ES-I3 (cell line): ENCODE results near the gene IP6K3.

Experiments
- H3K36me3 ChIP-seq: 2 replicates; pipeline ENCODE4 v1.6.1; 2013; ENCODE audit warnings: mild to moderate bottlenecking, low read length, control low read depth, moderate library complexity; ENCODE audit not compliant: insufficient read depth
- H3K4me1 ChIP-seq: 2 replicates; pipeline ENCODE4 v1.6.1; 2013; ENCODE audit warnings: mild to moderate bottlenecking, control low read depth, low read length; ENCODE audit not compliant: insufficient read depth
- H3K9ac ChIP-seq: 2 replicates; pipeline ENCODE4 v1.6.1; 2013; ENCODE audit warnings: low read depth, mild to moderate bottlenecking, low read length, moderate library complexity
- H3K9me3 ChIP-seq: 2 replicates; pipeline ENCODE4 v1.6.1; 2013; ENCODE audit warnings: mild to moderate bottlenecking, low read length, moderate library complexity; ENCODE audit not compliant: control insufficient read depth, insufficient read depth

Gene IP6K3

DNA sequence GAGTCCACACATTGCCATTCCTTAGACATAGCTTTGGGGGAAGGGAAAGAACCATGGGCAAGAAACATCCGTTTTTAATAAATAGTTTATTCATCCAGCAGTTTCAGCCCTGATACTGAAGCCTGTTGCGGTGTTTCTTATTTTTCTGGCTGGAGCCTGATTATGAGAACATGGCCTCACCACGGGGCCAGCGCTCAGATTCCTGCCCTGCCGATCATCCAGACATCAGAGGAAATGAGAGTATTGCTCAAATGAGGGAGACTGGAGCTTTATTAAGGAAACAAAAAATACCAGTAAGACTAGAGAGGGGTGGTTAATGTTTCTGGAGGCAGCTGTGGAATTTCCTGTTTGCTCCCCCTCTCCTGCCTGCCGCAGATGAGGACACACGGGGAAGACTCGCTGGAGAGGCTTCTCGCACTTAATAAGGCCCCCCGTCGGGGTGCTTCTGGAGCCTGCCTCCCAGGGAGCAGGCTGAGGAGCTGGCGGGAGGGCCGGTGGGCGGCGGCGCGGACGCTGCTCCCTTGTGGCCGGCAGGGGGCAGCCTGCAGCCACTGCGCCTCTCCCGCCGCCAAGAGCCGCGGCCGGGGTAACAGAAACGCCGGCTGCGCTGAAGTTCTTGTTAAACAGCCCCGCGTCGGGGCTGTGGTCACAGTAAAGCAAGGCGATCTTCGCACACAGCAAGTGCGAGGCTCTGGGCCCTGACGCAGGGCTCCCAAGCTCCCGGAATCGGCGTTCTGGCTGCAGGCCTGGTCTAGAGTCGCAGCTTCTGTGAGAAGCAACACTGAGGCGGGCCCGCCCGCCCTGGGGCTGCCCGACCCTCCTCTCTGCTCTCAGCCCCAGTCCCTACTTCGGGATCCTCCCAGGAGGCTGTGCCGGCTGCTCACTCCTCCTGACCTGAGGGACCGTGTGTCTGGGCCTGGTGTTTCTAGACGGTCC is 24.7 kb upstream of the IP6K3 start:
- Histone ChIP-seq H3K4me1 (peaks cover 32% of the 10 kb centered on the region), H3K9ac (no peak overlapping the region), H3K9me3 (no peaks in the 10 kb centered on the region), H3K36me3 (peaks cover 25% of the 10 kb centered on the region)

DNA sequence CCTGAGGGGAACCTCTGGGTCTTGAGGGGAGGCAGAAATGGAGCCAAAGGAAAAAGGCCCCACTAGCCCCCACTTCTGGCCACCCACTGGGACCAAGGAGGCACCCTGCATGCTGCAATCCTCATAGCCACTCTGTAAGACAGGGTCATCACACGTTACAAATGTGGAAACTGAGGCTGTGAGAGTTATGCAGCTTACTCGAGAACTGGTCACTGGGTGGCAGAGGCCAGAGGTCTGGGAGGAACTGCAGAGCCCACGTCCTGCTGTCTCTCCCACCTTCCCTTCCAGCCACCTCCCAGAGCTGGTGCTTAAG is 24.1 kb upstream of the IP6K3 start:
- Histone ChIP-seq H3K36me3 (peaks cover 19% of the 10 kb centered on the region), H3K9ac (no peak overlapping the region), H3K4me1 (peaks cover 32% of the 10 kb centered on the region), H3K9me3 (no peaks in the 10 kb centered on the region)

DNA sequence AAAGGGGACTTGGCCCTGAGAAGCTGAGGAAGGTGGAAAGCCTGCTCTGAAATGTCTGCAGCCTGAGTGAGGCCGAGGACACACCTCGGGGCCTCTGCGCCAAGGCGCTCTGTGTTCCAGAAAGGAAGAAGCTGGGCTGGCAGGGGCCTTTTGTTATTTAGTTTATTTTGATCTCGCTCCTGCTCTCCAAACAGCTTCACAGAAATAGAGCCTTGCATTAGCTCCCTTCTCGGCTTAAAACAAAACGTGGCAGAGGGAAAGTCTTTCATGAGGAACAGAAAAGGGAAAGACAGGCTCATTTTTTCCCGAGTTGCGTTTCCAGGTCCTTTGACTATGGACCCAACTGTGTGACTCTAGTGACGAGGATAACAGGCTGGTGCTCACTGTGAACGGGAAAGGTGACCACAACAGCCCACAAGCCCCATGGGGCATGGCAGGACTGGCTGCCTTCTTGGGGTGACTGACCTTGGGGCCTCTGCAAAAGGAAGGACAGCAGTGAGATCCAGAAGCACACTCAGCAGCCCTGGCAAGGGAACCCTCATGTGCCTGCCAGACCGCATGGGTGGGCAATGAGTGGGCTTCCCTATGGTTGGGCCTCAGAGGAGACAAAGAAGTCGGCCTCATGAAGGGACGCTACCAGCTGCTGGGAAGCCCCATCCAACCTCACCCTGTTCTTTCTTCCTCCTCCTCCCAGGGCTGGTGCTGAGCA is 23.6 kb upstream of the IP6K3 start:
- no peaks in the 10 kb centered on the region for H3K9me3 ChIP-seq
- H3K4me1 ChIP-seq, result peaks cover 32% of the 10 kb centered on the region

DNA sequence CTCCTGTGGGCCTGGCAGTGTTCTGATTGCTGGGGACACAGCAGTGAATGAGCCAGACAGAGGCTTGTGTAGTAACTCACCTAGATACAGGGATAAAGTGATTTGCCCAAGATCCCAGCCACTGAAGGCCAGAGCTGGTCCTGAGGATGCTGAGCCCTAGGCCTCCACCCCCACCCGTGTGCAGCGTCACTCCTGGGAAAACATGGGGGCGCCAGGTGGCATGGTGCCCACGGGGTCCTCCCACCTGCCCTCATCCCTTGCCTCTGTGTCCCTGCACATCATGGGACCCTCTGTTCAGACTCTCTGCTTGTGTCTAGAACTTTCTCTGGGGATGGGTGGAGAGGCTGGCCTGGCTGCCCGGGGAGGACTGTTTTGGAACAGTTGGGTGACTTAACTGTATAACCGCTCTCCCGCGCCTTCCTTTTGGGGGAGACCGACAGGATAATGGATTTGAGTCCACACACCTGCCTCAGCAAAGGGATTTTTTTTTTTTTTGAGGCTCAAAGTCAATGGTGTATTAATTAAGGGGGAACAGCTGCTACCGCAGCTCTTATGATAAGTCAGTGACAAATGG is 22.6 kb upstream of the IP6K3 start:
- Histone ChIP-seq H3K9ac (no peak overlapping the region), H3K4me1 (peaks cover 32% of the 10 kb centered on the region), H3K36me3 (peaks cover 13% of the 10 kb centered on the region; the same call in 1 of the 2 replicates), H3K9me3 (no peaks in the 10 kb centered on the region)

More for the DNA sequence above, 23.6 kb upstream of the IP6K3 start:
- Histone ChIP-seq H3K9ac (no peak overlapping the region; the same call in 1 of the 2 replicates), H3K36me3 (peaks cover 18% of the 10 kb centered on the region)

DNA sequence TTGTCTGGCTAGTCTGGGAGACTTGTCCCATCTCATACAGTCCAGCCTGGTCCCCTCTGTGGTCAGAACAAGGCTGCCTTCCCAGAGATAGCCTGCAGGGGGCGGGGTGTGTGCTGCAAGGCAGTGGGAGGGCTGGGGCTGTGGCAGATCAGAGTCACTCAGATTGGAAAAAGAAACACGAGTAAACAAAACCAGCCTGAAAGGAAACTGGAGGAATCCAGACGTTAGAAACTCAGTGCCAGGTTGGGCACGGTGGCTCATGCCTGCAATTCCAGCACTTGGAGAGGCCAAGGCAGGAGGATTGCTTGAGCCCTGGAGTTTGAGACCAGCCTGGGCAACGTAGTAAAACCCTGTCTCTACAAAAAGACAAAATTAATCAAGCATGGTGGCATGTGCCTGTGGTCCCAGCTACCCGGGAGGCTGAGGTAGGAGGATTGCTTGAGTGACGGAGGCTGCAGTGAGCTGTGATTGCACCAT is 22.0 kb upstream of the IP6K3 start:
- Histone ChIP-seq H3K9ac (no peak overlapping the region), H3K36me3 (peaks cover 13% of the 10 kb centered on the region; the same call in 1 of the 2 replicates), H3K4me1 (peaks cover 32% of the 10 kb centered on the region), H3K9me3 (no peaks in the 10 kb centered on the region)

DNA sequence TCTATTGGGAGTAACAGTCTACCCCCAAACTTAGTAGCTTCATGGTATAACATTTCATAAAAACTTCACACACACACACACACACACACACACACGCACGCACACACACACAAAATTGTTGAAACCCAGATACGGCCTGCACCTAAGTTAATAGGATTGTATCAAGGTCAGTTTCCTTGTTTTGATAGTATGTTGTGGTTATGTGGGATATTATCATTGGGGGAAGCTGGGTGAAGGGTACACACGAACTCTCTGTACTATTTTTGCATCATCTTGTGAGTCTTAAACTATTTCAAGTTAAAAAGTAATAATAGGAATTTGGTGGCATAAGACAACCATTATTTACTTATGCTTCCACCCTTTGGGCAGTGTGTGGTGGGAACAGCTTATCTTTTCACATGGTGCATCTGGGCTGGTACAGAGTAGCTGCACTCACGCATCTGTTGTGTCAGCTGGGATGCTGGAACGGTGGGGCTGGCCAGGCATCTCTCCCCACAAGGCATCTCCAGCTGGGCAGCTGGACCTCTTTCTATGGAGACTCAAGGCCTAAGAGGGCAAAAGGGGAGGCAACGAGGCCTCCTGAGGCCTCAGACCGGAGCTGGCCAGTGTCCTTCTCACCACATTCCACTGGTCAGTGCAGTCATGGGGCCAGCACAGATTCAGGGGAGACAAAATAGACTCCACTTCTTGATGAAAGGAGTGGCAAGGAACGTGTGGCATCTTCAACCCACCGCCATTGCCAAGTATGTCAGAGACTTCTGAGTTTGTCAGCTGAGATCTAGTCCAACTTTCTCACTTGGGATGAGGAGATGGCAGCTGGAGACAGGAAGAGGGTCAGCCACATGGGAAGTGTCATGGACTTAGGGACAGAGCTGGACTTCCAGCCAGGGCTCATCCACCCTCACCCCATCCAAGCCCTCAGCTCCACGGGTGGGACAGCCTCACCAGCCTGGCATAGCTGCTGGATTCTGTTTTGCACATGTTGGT is 20.5 kb upstream of the IP6K3 start:
- Histone ChIP-seq H3K9me3 (no peaks in the 10 kb centered on the region), H3K4me1 (peaks cover 23% of the 10 kb centered on the region), H3K36me3 (0 out of 2 replicates have a peak, but pooled peaks cover 3% of the 10 kb centered on the region), H3K9ac (no peak overlapping the region)

DNA sequence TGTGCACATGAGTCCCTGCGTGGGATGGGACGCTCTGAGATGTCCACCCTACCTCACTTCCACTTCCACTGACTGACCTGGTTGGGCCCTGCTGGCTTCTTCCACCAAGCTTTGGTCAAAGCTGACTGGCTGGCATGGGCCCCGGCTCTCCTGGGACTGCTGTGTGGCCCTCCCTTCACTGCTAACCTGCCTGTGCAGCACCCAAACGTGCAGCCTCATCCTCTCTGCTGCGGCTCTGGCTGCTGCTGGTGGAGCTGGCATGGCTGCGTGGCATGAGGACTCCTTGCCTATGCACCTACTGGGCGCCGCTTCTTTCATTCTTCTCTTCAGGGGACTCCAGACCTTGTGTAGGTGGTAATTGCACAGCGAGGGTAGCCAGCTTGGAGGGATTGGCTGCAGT is 18.7 kb upstream of the IP6K3 start:
- Histone ChIP-seq H3K9ac (no peak overlapping the region), H3K4me1 (peaks cover 7% of the 10 kb centered on the region), H3K36me3 (no peaks in the 10 kb centered on the region), H3K9me3 (no peaks in the 10 kb centered on the region)

DNA sequence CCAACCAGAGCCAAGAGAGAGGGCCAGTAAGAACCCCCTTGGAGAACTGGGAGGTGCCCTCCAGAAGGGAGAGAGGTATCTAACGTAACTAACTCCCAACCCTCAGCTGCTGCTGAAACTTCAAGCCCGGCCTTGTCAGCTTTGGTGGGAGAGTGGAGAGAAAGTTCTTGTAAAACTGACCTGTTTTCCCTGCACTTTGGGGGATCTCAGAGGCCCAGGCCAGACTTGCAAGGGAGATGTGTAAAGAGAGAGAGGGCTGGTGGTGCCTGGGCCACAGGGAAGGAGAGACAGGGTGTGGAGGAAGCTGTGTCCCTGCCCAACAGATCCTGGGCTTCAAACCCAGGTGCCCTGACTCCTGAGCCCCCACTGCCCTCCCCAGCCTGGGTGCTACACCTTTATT is 17.3 kb upstream of the IP6K3 start:
- no peaks in the 10 kb centered on the region for H3K9me3 ChIP-seq

DNA sequence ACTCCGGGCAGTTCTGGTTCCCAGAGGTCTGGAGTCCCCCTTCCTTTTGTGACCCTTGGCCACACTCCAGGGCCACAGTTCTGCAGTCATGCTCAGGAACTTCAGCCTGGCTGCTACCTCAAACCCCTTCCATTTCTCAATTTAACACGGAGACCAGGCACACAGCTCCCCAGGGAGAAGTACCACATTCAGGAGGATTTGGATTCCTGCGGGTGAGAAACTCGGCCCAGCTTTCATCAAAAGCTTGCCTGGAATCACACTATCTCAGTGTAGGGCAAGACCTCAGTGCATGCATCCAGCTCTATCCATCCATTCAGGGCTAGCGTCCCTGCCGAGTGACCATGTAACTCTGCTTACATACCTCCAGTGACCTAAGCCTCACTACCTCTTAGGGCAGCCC is 16.8 kb upstream of the IP6K3 start:
- no peaks in the 10 kb centered on the region for H3K9me3 ChIP-seq
- no peak overlapping the region for H3K9ac ChIP-seq
- H3K4me1 ChIP-seq, result no peaks in the 10 kb centered on the region; the same call in 1 of the 2 replicates
- no peaks in the 10 kb centered on the region for H3K36me3 ChIP-seq

More for the DNA sequence above, 17.3 kb upstream of the IP6K3 start:
- Histone ChIP-seq H3K4me1 (no peaks in the 10 kb centered on the region; the same call in 1 of the 2 replicates), H3K9ac (no peak overlapping the region), H3K36me3 (no peaks in the 10 kb centered on the region)

DNA sequence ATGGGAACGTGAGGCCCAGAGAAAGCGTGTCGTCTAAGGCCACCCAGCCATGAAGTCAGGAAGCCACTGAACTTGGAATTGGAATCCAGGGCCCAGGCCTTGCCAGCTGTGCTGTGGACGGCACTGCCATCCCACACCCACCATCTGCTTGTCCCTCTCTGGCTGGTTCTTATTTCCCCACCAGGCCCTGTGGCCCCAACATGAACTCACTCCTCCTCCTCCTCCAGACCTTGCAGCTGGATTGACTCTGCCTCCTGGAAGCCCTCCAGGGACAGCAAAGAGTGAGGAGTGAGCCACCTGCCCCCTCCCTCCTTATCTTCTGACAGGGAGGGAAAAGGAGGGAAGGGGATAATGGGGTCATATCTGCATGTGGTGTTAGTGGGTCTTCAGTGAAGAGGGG is 16.0 kb upstream of the IP6K3 start:
- no peaks in the 10 kb centered on the region for H3K36me3 ChIP-seq
- no peak overlapping the region for H3K9ac ChIP-seq
- H3K4me1 ChIP-seq, result no peaks in the 10 kb centered on the region
- no peaks in the 10 kb centered on the region for H3K9me3 ChIP-seq

DNA sequence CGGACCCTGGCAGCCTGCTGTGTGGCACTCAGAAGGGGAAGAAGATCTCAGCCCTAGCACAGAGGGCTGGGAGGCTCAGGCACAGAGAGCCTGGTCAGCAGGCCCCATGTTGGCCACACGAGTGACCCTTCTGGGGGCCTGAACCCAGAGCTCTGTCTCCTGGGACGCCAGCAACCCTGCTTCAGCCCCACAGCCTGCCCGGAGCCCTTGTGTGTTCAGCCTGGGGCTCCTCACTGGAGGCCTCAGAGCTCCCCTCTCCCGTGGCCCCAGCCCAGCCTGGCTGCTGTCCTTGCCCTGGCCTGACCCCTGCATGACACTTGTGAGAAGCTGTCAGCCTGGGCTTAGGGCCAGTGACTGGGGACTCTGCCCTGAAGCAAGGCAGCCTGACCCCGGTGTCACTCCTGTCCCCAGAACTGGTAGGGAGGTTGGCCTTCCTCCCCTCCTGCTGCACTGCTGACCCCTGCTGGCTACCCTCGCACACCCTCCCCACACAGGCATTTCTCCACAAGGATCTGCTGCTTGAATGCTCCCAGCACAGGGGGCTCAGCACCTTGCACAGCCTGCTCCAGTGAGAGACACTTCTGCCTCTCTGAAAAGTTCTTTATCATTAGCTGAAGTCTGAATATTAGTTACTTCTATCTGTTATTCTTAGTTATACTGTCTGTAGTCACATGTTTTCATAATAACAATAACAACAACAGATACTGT is 15.4 kb upstream of the IP6K3 start:
- H3K36me3 ChIP-seq, result no peaks in the 10 kb centered on the region
- H3K4me1 ChIP-seq, result no peaks in the 10 kb centered on the region
- no peak overlapping the region for H3K9ac ChIP-seq
- no peaks in the 10 kb centered on the region for H3K9me3 ChIP-seq

DNA sequence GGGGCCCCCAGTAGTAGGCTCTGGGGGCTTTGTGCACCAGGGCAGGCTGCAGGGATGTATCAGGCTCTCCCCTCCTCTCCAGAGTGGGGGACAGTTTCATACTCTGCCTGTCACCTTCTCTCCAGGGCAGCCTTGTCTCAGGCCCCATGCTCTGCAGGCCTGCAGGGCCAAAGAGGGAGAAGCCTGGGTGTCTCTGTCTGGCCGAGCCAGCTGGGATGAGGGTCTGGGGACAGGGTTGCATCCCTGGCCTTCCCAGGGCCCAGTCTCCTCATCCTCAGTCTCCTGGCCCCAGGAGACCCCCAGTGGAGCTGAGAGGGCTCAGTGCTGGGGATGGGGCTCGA is 14.8 kb upstream of the IP6K3 start:
- Histone ChIP-seq H3K4me1 (no peaks in the 10 kb centered on the region), H3K9ac (no peak overlapping the region), H3K36me3 (no peaks in the 10 kb centered on the region), H3K9me3 (no peaks in the 10 kb centered on the region)

DNA sequence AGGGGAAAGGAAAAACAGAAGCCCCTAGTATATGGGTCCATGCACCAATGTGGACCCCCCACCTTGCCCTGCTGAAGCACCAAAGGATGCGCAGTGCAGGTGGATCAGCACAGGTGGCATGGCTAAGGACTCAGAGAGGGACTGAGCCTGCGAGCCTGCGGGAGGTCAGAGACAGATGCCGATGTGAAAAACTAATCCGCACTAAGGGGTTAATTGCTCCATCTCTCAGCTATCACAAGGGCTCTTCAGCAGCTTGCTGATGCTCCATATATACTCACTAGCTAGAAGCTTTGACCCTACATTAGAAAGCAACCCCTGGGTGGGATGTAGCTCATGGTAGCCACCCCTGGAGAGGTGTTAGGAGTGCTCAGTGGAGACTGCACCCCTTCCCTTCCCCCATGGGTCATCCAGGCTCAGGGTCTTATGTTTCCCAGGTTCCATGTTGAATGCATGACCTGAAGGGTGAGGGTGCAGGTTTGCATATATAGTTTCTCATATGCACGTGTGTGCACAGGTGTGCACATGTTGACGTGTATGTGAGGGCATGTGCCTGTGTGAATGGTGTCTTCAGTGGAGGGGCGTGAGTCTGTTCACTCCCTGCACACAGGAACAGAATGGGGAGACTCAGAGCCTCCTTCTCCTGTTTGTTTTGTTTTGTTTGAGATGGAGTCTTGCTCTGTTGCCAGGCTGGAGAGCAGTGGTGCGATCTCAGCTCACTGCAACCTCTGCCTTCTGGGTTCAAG is 13.4 kb upstream of the IP6K3 start:
- H3K9me3 ChIP-seq, result no peaks in the 10 kb centered on the region
- H3K4me1 ChIP-seq, result peaks cover 4% of the 10 kb centered on the region; the same call in 1 of the 2 replicates
- H3K36me3 ChIP-seq, result no peaks in the 10 kb centered on the region
- H3K9ac ChIP-seq, result no peak overlapping the region
